ENCODE results near the gene NETO1. TPM values are rescaled to one million over a fixed set of nuclear protein-coding genes. Genes with fewer than 3 reads are reported as not detected.

Gene NETO1
- total and polyA plus RNA-seq, 2 of the 13 experiments (the other 11 are each of a cell fraction or from before 2014, with no cell fraction given): not detected

DNA sequence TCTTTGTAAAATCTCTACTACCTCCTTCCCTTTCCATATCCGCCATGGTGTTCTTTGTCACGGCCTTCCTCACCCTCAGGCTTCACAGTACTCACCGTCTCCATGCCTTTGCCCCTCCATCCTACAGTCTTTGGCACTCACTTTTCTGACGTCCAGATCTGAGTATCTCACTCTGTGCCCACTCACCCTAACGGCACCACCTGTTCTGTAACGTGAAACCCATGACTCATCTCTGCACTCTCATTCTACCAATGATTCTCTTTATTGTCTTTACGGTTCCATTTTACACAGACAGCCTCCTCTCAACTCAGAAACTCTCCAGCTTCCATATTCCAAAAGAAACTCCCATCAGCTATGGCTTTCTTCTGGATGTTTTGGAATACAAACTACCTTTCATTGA lies 56.7 kb downstream of the NETO1 start (continued):
- no peak for TF ChIP-seq CTCF (CRISPR knock-in tag; IDR thresholded peaks at IDR 0.05)
- no peak for TF ChIP-seq HOXA7 (CRISPR knock-in tag; IDR thresholded peaks at IDR 0.05)
- no peak for TF ChIP-seq SMAD9 (CRISPR knock-in tag; IDR thresholded peaks at IDR 0.05)

DNA sequence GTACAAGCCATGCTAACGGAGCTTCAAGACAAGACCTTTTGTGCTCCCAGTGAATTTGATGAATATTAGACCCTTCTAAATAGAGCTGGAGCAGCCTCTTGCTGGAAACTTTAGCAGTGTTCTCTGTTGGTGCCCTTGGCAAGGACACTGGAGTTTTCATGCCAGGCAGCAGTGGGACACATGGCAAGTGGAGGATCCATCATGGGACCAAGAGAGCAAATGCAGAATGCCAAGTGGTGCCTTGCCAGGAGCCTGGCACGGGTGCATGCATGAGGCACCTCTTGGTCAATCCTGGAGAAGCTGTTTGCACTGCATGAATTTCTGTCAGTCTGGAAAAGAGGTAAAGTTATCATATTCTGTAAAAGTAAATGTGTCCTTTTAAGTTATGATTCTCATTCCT lies 59.1 kb downstream of the NETO1 start:
- no peak overlapping the region for H3K27ac ChIP-seq (ENCODE audit: extremely low read length, insufficient read depth, low read length)
- WGBS (ENCODE audit: low lambda C conversion rate): 4% methylated on average over 2 of the region's 2 CpGs
- CTCF ChIA-PET (ENCODE audit: low intra/inter-chr PET ratio, low total read pairs): no interaction called here
- H3K27me3 ChIP-seq (ENCODE audit: control insufficient read depth in 1 of 2, insufficient read depth in 2 of 2, low read length in 2 of 2): no peaks in the 10 kb centered on the region
- H3K4me3 ChIP-seq (replicated peaks in 1 of 3; ENCODE audit: insufficient read depth in 1 of 3, low read depth in 2 of 3, low read length in 3 of 3): no peak overlapping the region
- FAIRE-seq (no peak), DNase-seq (ENCODE audit: low spot score) (no peak), ATAC-seq (no peak)
- TF ChIP-seq ZNF740 (CRISPR knock-in tag; IDR thresholded peaks at IDR 0.05) (no peak), HIC2 (CRISPR knock-in tag; IDR thresholded peaks at IDR 0.05; ENCODE audit: low read depth) (no peak), ZNF484 (CRISPR knock-in tag; IDR thresholded peaks at IDR 0.05; ENCODE audit: borderline replicate concordance, low read depth) (no peak), ZNF124 (CRISPR knock-in tag; IDR thresholded peaks at IDR 0.05) (no peak), YEATS4 (CRISPR knock-in tag; IDR thresholded peaks at IDR 0.05; ENCODE audit: borderline replicate concordance) (no peak), NFYC (CRISPR knock-in tag; IDR thresholded peaks at IDR 0.05) (no peak), EZH2 (conservative IDR thresholded peaks at IDR 0.05; ENCODE audit: low read depth, low read length) (no peak), REL (CRISPR knock-in tag; conservative IDR thresholded peaks at IDR 0.05) (no peak), ATRX (CRISPR knock-in tag; IDR thresholded peaks at IDR 0.05; ENCODE audit: borderline replicate concordance) (no peak)
- TF ChIP-seq, protein P1, sequence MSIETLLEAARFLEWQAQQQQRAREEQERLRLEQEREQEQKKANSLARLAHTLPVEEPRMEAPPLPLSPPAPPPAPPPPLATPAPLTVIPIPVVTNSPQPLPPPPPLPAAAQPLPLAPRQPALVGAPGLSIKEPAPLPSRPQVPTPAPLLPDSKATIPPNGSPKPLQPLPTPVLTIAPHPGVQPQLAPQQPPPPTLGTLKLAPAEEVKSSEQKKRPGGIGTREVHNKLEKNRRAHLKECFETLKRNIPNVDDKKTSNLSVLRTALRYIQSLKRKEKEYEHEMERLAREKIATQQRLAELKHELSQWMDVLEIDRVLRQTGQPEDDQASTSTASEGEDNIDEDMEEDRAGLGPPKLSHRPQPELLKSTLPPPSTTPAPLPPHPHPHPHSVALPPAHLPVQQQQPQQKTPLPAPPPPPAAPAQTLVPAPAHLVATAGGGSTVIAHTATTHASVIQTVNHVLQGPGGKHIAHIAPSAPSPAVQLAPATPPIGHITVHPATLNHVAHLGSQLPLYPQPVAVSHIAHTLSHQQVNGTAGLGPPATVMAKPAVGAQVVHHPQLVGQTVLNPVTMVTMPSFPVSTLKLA (IDR thresholded peaks at IDR 0.05): no peak
- H2AFZ ChIP-seq (ENCODE audit: low read length): no peak overlapping the region
- H3K9me3 ChIP-seq (ENCODE audit: low read length): no peaks in the 10 kb centered on the region
- in situ Hi-C loops (cut with HindIII; ENCODE audit: extremely low pct_ligation_motif_present, low pct_unique_long_range_greater_than_20kb): no loop called here
- POLR2A ChIA-PET: no interaction called here
- intact Hi-C loops (cut with micrococcal nuclease; ENCODE audit: unreplicated experiment): no loop called here
- no peaks in the 10 kb centered on the region for H4K20me1 ChIP-seq (ENCODE audit: insufficient read depth, low read length)
- no TSS peak for BruUV-seq (replicated peaks)
- no peaks in the 10 kb centered on the region for H3K36me3 ChIP-seq (replicated peaks in 1 of 2; ENCODE audit: control insufficient read depth in 1 of 2, insufficient read depth in 2 of 2, low read length in 2 of 2)
- H3K79me2 ChIP-seq (ENCODE audit: insufficient read depth, low read length): no peaks in the 10 kb centered on the region
- no peak overlapping the region for H3K4me2 ChIP-seq (ENCODE audit: low read depth, low read length)
- H3K4me1 ChIP-seq (ENCODE audit: insufficient read depth, low read length): no peaks in the 10 kb centered on the region
- no peak overlapping the region for H3K9ac ChIP-seq (ENCODE audit: insufficient read depth, low read depth, low read length)

Data from HepG2 (cell line).